GM23248 (cell line): Measurements from ENCODE around the gene CA5A. TPM values are rescaled to one million over a fixed set of nuclear protein-coding genes. Genes with fewer than 3 reads are reported as not detected.

Experiments used
- DNase-seq: peaks from one replicate; pipeline ENCODE4 v3.0.0-alpha.2; 2015
- H2AFZ ChIP-seq: fragments of 200-600 bp; sonication (generic); 2 replicates; pipeline ENCODE4 v1.6.1; 2016; ENCODE audit warnings: antibody characterized with exemption
- H3F3A ChIP-seq: fragments of 200-600 bp; sonication (generic); 2 replicates; pipeline ENCODE4 v1.6.1; 2016; ENCODE audit warnings: mild to moderate bottlenecking, antibody characterized with exemption, mixed run types; ENCODE audit not compliant: insufficient read depth
- H3K27ac ChIP-seq: fragments of 200-600 bp; sonication (generic); 2 replicates; pipeline ENCODE4 v1.5.1; 2016; ENCODE audit warnings: mild to moderate bottlenecking
- H3K27me3 ChIP-seq: fragments of 200-600 bp; sonication (generic); replicated peaks from 2 replicates; pipeline ENCODE4 v1.6.1; 2016; ENCODE audit warnings: mild to moderate bottlenecking; ENCODE audit not compliant: insufficient read depth
- H3K36me3 ChIP-seq: fragments of 200-600 bp; sonication (generic); 2 replicates; pipeline ENCODE4 v1.6.1; 2016; ENCODE audit warnings: low read depth, mild to moderate bottlenecking
- H3K4me1 ChIP-seq: fragments of 200-600 bp; sonication (generic); 2 replicates; pipeline ENCODE4 v1.6.1; 2016; ENCODE audit warnings: mild to moderate bottlenecking; ENCODE audit not compliant: insufficient read depth
- H3K4me2 ChIP-seq: fragments of 200-600 bp; sonication (generic); one replicate; pipeline ENCODE4 v1.6.1; 2016; ENCODE audit warnings: mild to moderate bottlenecking; ENCODE audit not compliant: unreplicated experiment
- H3K4me3 ChIP-seq: fragments of 200-600 bp; sonication (generic); 2 replicates; pipeline ENCODE4 v1.5.1; 2016; ENCODE audit warnings: mild to moderate bottlenecking
- H3K79me2 ChIP-seq: fragments of 200-600 bp; sonication (generic); 2 replicates; pipeline ENCODE4 v1.6.1; 2016; ENCODE audit warnings: mild to moderate bottlenecking; ENCODE audit not compliant: insufficient read depth
- H3K9ac ChIP-seq: fragments of 200-600 bp; sonication (generic); 2 replicates; pipeline ENCODE4 v1.6.1; 2016; ENCODE audit warnings: mild to moderate bottlenecking
- H3K9me2 ChIP-seq: fragments of 200-600 bp; sonication (generic); 2 replicates; pipeline ENCODE4 v1.6.1; 2016; ENCODE audit warnings: mixed run types, mild to moderate bottlenecking, moderate library complexity; ENCODE audit not compliant: insufficient read depth
- H3K9me3 ChIP-seq: fragments of 200-600 bp; sonication (generic); one replicate; pipeline ENCODE4 v1.6.1; 2017; ENCODE audit warnings: low read depth
- H4K20me1 ChIP-seq: fragments of 200-600 bp; sonication (generic); 2 replicates; pipeline ENCODE4 v1.6.0; 2016; ENCODE audit not compliant: insufficient read depth
- EZH2 ChIP-seq: fragments of 200-600 bp; sonication (generic); IDR thresholded peaks from 2 replicates; pipeline ENCODE4 v1.6.1; 2018; ENCODE audit warnings: antibody characterized with exemption, mild to moderate bottlenecking; ENCODE audit not compliant: insufficient read depth, poor library complexity, severe bottlenecking
- EZH2phosphoT487 ChIP-seq: fragments of 200-600 bp; sonication (generic); IDR thresholded peaks from 2 replicates; pipeline ENCODE4 v1.6.1; 2018; ENCODE audit warnings: antibody characterized with exemption, moderate library complexity, mild to moderate bottlenecking, low read depth; ENCODE audit not compliant: insufficient read depth
- WGBS, 2 experiments: methylation state at CpG; one replicate each; pipeline ENCODE4 v1.1.6; 2015 to 2017; ENCODE audit warnings: low lambda C conversion rate in 2 of 2, low coverage in 1 of 2; ENCODE audit errors: missing lambda C conversion rate in 2 of 2; 5-methylcytosine and 5-hydroxymethylcytosine counted together
- in situ Hi-C: fragments of 300-500 bp; cut with MboI; formaldehyde crosslinking; loops from 2 replicates; pipeline ENCODE4 v1.15.0; 2020
- polyA plus RNA-seq: library from polyadenylated mRNA; unstranded; fragments of >200 nt; fragmentation: Nextera tagmentation; extraction: Ambion mirVana; gene quantifications from 2 replicates; pipeline ENCODE4 v1.2.1, GENCODE V29; 2016
- total RNA-seq: library from RNA; depleted of rRNA; stranded (reverse); fragments of >200 nt; shearing (Covaris generic); gene quantifications from 2 replicates; pipeline ENCODE4 v1.2.3, GENCODE V29; 2014

CA5A gene
- total and polyA plus RNA-seq, 2 experiments from 2014 or later: not detected

GRCh38 chr16:87842209-87842869 is 94.0 kb downstream of the CA5A start:
- no peaks in the 10 kb centered on the region for H3K9me2 ChIP-seq
- WGBS, 2 experiments: 96 to 98% methylated on average over 16 to 17 of the region's 17 CpGs
- TF ChIP-seq EZH2phosphoT487 (no peak), EZH2 (no peak)

GRCh38 chr16:87841340-87842208 is 94.8 kb downstream of the CA5A start:
- H3K4me1 ChIP-seq: no peaks in the 10 kb centered on the region
- DNase-seq: no peak
- no peaks in the 10 kb centered on the region for H3F3A ChIP-seq
- peaks cover 55% of the 10 kb centered on the region for H3K79me2 ChIP-seq
- H3K27ac ChIP-seq: no peak overlapping the region
- no peaks in the 10 kb centered on the region for H4K20me1 ChIP-seq
- H3K9me3 ChIP-seq: no peaks in the 10 kb centered on the region
- no peaks in the 10 kb centered on the region for H3K27me3 ChIP-seq
- no peak overlapping the region for H3K4me3 ChIP-seq
- no peak overlapping the region for H2AFZ ChIP-seq
- no peak overlapping the region for H3K4me2 ChIP-seq
- no peak overlapping the region for H3K9ac ChIP-seq
- WGBS, 2 experiments: 96 to 97% methylated on average over 19 to 22 of the region's 22 CpGs
- TF ChIP-seq EZH2 (no peak), EZH2phosphoT487 (no peak)
- H3K9me2 ChIP-seq: no peaks in the 10 kb centered on the region
- H3K36me3 ChIP-seq: peaks cover 36% of the 10 kb centered on the region; the same call in 1 of the 2 replicates
- in situ Hi-C loops: no loop called here

More at GRCh38 chr16:87842209-87842869, 94.0 kb downstream of the CA5A start:
- Histone ChIP-seq H3K27me3 (no peaks in the 10 kb centered on the region), H2AFZ (no peak overlapping the region), H3K36me3 (peaks cover 30% of the 10 kb centered on the region; the same call in 1 of the 2 replicates), H3K27ac (no peak overlapping the region), H3K9me3 (no peaks in the 10 kb centered on the region), H3K4me3 (no peak overlapping the region), H3F3A (no peaks in the 10 kb centered on the region), H3K79me2 (peaks cover 63% of the 10 kb centered on the region), H3K9ac (no peak overlapping the region), H4K20me1 (no peaks in the 10 kb centered on the region), H3K4me1 (no peaks in the 10 kb centered on the region), H3K4me2 (no peak overlapping the region)
- in situ Hi-C loops: no loop called here
- no peak for DNase-seq

DNA sequence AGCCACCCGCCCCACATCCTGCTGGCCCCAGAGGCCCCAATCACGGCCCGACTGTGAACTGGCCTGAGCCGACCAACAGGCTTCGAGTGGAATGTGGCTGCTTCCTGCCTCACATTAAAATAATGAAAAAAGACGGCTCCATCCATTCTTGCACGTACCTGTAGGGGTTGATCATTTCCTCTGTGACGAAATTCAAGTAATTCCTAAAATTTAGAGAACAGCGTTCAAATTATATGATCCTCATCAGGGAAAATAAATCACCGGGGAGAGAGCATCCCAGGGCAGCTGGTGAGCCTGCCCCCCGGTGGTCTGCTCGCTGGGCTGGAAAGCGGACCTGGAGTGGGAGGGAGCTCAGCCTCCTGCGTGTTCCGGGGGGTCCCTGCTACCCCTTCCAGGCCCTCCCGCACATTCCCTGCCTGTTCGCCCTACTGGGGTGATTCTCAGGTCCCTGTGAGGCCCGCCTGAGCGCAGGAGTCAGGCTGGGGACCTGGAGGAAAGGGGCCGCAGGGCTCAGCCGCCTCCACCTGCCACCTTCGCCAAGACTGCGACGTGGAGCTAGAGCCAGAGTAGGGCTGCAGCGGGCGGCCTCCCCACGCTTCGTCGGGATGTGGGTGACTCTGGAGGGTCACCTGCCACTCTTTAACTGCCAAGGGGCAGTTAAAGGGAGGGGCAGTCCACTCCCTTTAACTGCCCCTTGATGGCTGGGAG is 95.9 kb downstream of the CA5A start:
- WGBS, 2 experiments: 93 to 94% methylated on average over 27 to 29 of the region's 29 CpGs

More for the DNA sequence above, 95.9 kb downstream of the CA5A start:
- in situ Hi-C loops: no loop called here
- peaks cover 44% of the 10 kb centered on the region for H3K79me2 ChIP-seq
- H3K9me2 ChIP-seq: no peaks in the 10 kb centered on the region
- no peak for DNase-seq
- H3K36me3 ChIP-seq: peaks cover 46% of the 10 kb centered on the region; the same call in 1 of the 2 replicates
- H3K4me2 ChIP-seq: no peak overlapping the region
- no peaks in the 10 kb centered on the region for H3K27me3 ChIP-seq
- no peaks in the 10 kb centered on the region for H3K9me3 ChIP-seq
- no peak overlapping the region for H3K27ac ChIP-seq
- H3K4me3 ChIP-seq: no peak overlapping the region
- TF ChIP-seq EZH2phosphoT487 (no peak), EZH2 (no peak)
- no peaks in the 10 kb centered on the region for H3F3A ChIP-seq
- no peaks in the 10 kb centered on the region for H4K20me1 ChIP-seq
- H3K9ac ChIP-seq: no peak overlapping the region
- H2AFZ ChIP-seq: no peak overlapping the region
- H3K4me1 ChIP-seq: no peaks in the 10 kb centered on the region
